Measurements from ENCODE around the gene FBXW2.
"Not testable (repeated sequence)": the region's sequence is repeated elsewhere in the genome, so short reads cannot be mapped to it uniquely, and the experiment has no call there.

FBXW2 gene

GRCh38 chr9:120777229-120777628, 16.0 kb downstream of the FBXW2 start:
- DNase-seq: no peak

- no peak for DNase-seq
Measured at GRCh38 chr9:120776788-120777187, 16.4 kb downstream of the FBXW2 start.

DNA sequence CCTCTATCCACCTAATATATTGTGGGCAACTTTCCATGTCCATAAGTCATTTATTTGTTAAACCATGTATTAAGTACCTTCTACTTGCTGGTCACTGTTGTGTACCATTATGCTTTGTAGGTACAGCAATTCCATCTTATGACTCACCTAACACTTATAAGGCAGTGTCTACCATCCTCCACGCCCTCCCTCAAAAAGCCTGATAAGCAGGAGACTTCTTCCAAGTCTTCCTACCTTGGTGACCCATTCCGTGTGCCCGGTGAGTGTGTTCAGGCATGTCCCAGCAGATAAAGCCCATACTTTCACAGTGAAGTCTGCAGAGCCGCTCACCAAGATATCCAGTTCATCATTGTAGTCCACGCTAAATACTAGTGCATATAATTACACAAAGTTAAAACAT, 17.4 kb downstream of the FBXW2 start:
- no peak for DNase-seq

- no peak for DNase-seq
Measured at GRCh38 chr9:120774719-120775118, 18.5 kb downstream of the FBXW2 start.

DNA sequence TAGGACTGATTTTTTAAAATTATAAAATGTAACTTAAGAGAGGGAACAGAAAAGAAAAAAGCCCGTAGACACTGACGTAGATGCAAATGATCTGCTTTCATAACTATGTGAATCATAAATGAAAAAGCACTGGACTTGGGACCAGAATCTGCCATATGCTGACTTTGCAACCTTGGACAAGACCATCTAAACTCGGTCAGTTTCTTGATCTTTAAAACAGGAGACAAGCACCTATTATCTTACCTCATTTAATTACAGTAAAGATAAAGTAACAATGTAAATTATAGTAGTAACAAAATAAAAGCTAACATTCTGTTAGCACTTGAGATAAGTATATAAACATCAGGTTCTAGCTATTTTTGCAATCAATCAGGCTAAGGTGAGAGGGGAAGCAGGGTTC, 20.0 kb downstream of the FBXW2 start:
- no peak for DNase-seq

GRCh38 chr9:120770931-120771330, 22.3 kb downstream of the FBXW2 start:
- no peak for DNase-seq

GRCh38 chr9:120768886-120769285, 24.3 kb downstream of the FBXW2 start:
- DNase-seq: no peak

GRCh38 chr9:120768247-120768646, 25.0 kb downstream of the FBXW2 start:
- no peak for DNase-seq

DNA sequence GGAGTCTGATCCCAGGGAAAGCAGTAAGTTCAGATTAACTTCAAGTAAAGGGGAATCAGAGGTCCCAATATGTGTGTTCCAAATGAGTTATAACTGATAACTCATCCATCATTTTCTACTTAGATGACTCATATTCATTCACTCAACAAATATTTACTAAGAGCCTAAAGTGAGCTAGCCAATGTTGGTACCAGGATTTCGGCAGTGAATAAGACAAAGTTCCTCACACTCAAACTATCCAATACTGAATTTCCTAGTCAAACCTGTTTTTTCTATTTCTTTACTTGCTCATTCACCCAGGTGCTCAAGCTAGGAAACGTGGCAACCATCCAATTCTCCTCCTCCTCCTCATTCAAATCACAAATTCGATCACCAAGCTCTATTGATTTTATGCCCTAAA, 25.8 kb downstream of the FBXW2 start:
- DNase-seq: no peak

GRCh38 chr9:120765910-120766425, 27.2 kb downstream of the FBXW2 start:
- no peak for DNase-seq

DNA sequence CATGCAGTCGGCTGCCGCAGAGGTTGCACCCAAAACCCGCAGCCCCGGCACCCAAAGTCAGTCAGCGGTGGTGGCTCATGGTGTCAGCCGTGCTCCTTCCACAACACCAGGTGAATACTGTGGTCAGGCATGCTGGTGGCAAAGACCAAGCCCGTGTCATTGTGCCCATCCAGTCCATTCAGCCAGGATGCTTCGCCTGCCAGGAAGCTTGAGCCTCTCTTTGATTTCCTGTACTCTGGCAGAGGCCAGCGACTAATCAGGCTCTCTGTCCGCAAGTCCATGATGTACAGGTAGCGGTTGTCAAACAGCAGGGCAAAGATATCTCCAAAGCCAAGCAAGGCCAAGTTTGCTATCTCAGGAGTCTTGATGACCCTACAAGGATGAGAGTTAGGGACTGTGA, 28.7 kb downstream of the FBXW2 start:
- no peak for DNase-seq

DNA sequence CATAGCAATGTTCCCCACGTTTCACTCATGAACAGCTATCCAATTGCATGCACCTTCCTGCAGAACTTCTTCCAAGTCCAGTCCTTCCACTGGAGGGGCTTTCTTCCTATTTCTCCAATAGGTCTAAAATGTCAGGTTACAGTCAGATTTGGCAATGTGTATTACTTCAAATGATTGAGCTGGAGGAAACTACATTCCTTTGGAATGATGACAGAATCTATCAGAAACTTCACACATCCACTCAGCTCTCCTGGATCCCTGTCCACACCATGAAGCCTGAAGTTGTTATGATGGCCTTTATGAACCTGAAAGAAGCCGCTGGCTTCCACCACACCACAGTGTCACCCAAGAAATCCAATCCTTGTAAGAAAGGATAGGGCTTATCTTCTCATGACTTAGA, 32.2 kb downstream of the FBXW2 start:
- DNase-seq: no peak

GRCh38 chr9:120759755-120760400, 33.3 kb downstream of the FBXW2 start:
- no peak for DNase-seq

GRCh38 chr9:120758544-120758943, 34.7 kb downstream of the FBXW2 start:
- DNase-seq: no peak

GRCh38 chr9:120757026-120757913, 35.9 kb downstream of the FBXW2 start:
- DNase-seq: no peak

DNA sequence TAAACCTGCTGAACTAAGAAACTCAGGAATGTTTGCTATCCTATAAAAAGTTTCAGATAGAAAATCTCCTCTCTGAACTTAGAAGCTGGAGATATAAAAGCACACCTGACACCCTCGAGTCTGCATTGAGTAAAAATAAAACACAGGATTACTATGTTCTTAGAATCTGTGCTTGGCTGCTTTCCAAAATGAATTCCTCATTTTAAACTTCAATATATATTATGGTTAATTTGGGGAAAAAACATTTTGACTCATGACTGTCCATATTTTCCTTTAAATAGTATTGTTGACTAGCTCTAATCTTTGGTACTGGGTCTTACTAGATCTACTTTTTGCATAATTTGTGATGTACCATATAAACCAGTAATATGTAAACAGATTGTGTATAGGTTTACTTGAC, 36.7 kb downstream of the FBXW2 start:
- DNase-seq: no peak

- DNase-seq: no peak
Measured at GRCh38 chr9:120755810-120756434, 37.3 kb downstream of the FBXW2 start.

DNA sequence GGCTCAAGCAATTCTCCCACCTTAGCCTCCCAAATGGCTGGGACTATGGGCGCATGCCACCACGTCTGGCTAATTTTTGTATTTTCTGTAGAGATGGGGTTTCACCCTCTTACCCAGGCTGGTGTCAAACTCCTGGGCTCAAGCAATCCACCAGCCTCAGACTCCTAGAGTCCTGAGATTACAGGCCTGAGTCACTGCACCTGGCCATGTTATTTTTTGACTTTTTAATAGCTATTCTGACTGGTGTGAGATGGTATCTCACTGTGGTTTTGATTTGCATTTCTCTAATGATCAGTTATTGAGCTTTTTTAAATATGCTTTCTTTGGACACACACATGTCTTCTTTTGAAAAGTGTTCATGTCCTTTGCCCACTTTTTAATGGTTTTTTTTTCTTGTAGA, 38.2 kb downstream of the FBXW2 start:
- DNase-seq: no peak

- DNase-seq: no peak
Measured at GRCh38 chr9:120750421-120750820, 42.8 kb downstream of the FBXW2 start.

DNA sequence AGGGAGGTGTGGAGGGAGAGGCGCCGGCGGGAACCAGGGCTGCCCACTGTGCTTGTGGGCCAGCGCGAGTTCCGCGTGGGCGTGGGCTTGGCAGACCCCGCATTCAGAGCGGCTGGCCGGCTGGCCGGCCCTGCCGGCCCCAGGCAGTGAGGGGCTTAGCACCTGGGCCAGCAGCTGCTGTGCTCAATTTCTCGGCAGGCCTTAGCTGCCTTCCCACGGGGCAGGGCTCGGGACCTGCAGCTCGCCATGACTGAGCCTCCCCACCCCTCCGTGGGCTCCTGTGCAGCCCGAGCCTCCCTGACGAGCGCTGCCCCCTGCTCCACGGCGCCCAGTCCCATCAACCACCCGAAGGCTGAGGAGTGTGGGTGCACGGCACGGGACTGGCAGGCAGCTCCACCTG, 46.9 kb downstream of the FBXW2 start:
- not testable (repeated sequence) for DNase-seq

GRCh38 chr9:120745278-120745677, 47.9 kb downstream of the FBXW2 start:
- no peak for DNase-seq

DNA sequence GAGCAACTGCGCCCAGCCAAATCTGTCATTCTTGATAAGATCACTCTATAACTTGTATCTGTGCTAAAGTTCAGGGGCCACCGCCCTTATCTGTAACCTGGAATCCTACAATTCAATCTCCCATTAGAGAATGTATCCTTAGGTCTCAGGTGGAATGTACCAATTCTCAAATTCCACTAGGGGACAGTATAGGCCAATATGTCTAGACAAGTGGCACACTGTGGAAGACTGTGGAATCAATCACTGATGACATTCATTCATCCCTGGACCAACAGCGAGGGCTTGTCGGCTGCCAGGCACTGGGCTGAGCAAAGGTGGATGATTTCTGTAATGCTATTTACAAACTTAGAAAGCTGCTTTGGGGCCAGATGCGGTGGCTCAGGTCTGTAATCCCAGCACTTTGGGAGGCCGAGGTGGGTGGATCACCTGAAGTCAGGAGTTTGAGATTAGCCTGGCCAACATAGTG, 50.2 kb downstream of the FBXW2 start:
- no peak for DNase-seq

GRCh38 chr9:120741701-120742100, 51.5 kb downstream of the FBXW2 start:
- DNase-seq: no peak

- no peak for DNase-seq
Measured at GRCh38 chr9:120741191-120741590, 52.0 kb downstream of the FBXW2 start.

Data from NCI-H187 treated with DMSO at 0.1 percent for 48 hours (cell line).